Cardiac septum (tissue), 1 donor: ENCODE results near the gene OR10AD1. TPM values are rescaled to one million over a fixed set of nuclear protein-coding genes. Genes with fewer than 3 reads are reported as not detected.
A peak's percentile ranks its signal among the peaks of the same experiment; 100 is the strongest.

Experiments
- DNase-seq: peaks from one replicate; pipeline ENCODE4 v3.0.0-alpha.2; 2020; ENCODE audit warnings: low spot score
- intact Hi-C: fragments of 100-400 bp; cut with DNase I; formaldehyde crosslinking; loops from one replicate; pipeline ENCODE4 v1.14.0; 2022
- total RNA-seq: library from RNA; stranded (reverse); fragmentation: NEBNext Ultra II Directional; extraction: Animal tissue kit (Norgen Biotek cat#: 25700); gene quantifications from one replicate; pipeline ENCODE4 v1.2.1, GENCODE V29; 2021
- donor health status: DM: no; HTN: no; CAD: no.

The OR10AD1 gene
- total RNA-seq, 1 donor from 2014 or later = not detected

GRCh38 chr12:48194799-48195201 is 8.3 kb downstream of the OR10AD1 start:
- no peak for DNase-seq
- intact Hi-C loops = loop anchor here (5.0 to 10.0 kb wide), 2 partner anchors 37 to 250 kb away; partner anchors contain the start of gene ASB8

DNA sequence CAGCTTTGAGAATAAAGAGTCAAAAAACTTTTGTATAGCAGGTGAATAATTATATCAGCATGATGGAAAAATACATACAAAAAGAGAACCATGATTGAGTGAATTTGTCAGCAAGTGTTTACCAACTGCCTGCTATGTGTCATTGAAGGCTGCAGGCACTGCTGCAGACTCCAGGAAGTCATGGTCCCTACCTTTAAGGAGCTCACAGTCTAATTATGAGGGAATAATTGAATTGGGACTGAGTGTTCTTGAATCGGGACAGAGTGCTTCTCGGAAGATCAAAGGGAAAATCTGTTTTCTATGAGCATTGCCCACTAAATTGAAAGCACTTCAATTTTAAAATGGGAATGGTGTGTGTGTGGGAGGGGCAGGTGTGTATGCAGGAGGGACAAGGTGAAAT is 9.5 kb downstream of the OR10AD1 start:
- no peak for DNase-seq
- intact Hi-C loops = loop anchor here (10.0 kb wide), 1 partner anchor 251 kb away; no protein-coding TSS in a partner anchor

GRCh38 chr12:48192861-48193260 is 10.2 kb downstream of the OR10AD1 start:
- no peak for DNase-seq
- intact Hi-C loops = loop anchor here (10.0 kb wide), 1 partner anchor 252 kb away; no protein-coding TSS in a partner anchor

DNA sequence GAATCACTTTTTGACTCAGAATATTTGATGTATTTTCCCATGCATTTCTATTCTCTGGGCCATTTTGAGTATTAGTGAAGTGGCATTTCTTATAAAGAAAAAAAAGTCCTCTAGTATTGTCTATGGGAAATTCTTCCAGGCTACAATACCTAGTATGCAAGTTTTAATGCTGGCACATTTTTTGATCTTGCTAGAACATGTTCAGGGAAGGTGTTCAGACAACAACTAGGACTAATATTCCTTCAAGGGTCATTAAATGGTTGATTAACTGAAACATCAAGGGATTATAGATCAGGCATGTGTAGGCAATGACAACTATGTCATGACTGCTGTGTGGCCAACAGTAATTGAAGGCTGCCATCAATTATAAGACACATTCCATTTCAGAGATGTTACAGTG is 12.0 kb downstream of the OR10AD1 start:
- intact Hi-C loops = loop anchor here (10.0 kb wide), 1 partner anchor 254 kb away; no protein-coding TSS in a partner anchor
- DNase-seq = no peak

- no peak for DNase-seq
- intact Hi-C loops = loop anchor here (10.0 kb wide), 1 partner anchor 255 kb away; no protein-coding TSS in a partner anchor
Observed at GRCh38 chr12:48189331-48190125, 13.6 kb downstream of the OR10AD1 start.

DNA sequence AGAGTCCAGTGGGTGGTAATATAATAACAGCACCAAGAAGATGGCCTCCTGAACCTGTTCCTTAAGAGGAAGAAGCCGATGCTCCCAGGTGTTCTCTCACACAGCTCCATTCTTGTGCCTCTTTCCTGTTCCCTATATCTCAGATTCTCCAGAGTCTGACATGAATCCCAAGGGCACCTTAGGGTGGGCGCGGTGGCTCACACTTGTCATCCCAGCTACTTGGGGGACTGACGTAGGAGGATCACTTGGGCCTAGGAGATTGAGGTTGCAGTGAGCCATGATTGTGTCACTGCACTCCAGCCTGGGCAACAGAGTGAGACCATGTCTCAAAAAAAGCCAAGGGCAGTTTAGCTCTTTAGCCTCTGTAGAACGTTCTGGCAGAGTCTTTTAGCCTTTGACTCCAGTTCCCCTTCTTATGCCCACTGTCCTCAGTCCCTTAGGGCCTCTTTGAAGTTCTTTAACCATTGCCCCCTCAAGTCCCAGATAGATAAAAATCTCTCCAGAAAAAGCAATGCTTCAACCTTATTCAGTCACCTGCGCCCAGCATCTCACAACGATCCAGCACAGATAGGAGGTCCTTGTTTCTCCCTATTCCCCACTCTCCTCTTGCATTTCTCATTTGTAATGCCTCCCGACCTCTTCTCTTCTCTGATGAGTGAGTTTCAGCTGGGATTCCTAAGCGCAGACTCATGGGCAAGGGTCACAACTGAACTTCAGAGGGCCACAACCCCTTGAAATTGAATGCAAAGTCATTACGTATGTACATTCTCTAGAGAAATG is 15.0 kb downstream of the OR10AD1 start:
- intact Hi-C loops = no loop called here

GRCh38 chr12:48185181-48185919 is 17.7 kb downstream of the OR10AD1 start:
- no peak for DNase-seq
- intact Hi-C loops = no loop called here

More for the DNA sequence above, 15.0 kb downstream of the OR10AD1 start:
- DNase-seq = no peak

DNA sequence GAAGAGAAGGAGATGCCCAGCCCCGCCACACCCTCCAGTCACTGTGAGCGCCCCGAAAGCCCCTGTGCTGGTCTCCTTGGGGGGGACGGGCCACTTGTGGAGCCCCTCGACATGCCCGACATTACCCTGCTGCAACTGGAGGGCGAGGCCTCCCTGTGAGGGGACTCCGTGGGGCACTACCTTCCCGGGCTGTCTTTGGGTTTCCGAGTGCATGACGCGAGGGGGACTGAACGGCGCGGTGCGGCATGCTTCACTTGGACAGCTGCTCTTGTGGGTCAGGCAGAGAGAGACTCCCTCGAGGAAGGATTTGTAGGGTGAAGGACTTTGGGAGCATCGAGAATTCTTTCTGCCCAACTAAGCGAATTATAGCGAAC is 18.6 kb downstream of the OR10AD1 start:
- intact Hi-C loops = no loop called here
- no peak for DNase-seq

GRCh38 chr12:48183876-48184548 is 19.1 kb downstream of the OR10AD1 start:
- intact Hi-C loops = no loop called here

GRCh38 chr12:48183091-48183875 is 19.8 kb downstream of the OR10AD1 start, which contains the start of gene CCDC184:
TSS of gene CCDC184 (plus strand) at chr12:48183644. CDS start at chr12:48184123, 479 bp downstream.
- intact Hi-C loops = no loop called here

More at GRCh38 chr12:48183876-48184548, 19.1 kb downstream of the OR10AD1 start:
- no peak for DNase-seq

DNA sequence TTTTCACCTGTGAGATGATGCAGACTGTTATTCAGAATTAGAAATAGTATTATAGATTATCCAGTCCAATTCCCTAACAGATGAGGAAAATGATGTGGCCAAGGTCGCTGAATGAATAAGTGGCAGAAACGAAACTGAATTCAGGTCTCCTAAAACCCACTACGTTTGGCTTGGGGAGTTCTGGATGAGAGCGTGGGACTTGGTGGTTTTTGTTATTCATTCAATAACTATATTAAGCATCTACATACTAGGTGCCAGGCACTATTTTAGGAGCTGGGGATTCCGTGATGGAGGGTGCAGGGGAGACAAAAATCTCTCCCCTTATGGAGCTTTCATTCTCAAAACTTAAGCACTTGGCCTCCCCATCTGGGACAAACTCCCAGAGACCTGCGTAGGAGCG is 20.5 kb downstream of the OR10AD1 start:
- intact Hi-C loops = no loop called here

More at GRCh38 chr12:48183091-48183875, 19.8 kb downstream of the OR10AD1 start, which contains the start of gene CCDC184:
- peak; percentile 82 for DNase-seq

GRCh38 chr12:48180857-48181495 is 22.1 kb downstream of the OR10AD1 start:
- DNase-seq = no peak
- intact Hi-C loops = no loop called here

More for the DNA sequence above, 20.5 kb downstream of the OR10AD1 start:
- DNase-seq = no peak

DNA sequence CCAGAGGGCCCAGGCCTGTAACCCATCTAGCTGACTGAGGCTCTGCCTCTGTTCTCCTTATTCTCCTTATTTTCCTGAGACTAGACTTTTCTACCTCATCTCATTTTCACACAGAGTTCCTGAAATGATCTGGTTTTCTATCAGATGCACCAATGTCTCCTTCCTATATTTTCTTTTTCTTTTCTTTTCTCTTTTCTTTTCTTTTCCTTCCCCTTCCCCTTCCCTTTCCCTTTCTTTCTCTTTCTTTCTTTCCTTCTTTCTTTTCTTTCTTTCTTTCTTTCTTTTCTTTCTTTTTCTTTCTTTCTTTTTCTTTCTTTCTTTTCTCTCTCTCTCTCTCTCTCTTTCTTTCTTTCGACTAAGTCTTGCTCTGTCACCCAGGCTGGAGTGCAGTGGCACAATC is 22.7 kb downstream of the OR10AD1 start:
- no peak for DNase-seq
- intact Hi-C loops = no loop called here

DNA sequence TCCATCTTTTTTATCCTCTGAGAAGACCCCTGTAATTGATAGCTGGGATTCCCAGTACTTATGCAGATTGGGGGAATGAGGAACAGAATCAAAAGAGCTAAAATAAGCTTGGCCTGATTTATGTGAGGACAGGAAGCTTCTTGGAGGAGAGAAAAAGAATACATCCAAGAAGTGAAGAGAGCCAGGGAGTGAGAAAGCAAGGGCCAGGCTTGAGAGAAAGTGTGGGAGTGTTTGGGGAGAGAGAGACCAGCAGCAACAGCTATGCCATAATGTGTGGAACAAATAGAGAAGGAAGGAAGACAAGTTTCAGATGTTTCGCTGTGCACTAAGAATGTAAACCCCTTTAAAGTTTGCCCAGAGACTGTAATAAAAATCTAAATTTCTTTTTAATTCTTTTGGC is 23.6 kb downstream of the OR10AD1 start:
- no peak for DNase-seq
- intact Hi-C loops = no loop called here

DNA sequence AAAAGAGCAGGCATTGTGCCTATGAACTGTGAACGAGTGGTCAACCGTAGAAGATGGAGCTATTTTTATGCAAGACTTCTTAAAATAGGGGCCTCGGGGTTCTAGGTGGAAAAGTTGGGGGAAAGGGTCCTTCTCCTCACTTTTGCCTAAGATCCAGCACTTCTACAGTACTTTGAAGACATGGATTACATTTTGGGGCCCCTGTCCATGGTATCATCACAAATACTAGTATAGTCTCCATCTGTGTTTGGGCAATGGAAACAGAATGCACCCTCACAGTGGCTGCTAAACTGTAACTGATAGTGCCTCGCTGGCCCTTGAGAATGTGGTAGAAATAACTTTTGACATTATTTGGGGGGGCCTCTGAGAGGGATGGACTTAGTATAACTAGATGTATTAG is 25.1 kb downstream of the OR10AD1 start:
- DNase-seq = no peak
- intact Hi-C loops = no loop called here

DNA sequence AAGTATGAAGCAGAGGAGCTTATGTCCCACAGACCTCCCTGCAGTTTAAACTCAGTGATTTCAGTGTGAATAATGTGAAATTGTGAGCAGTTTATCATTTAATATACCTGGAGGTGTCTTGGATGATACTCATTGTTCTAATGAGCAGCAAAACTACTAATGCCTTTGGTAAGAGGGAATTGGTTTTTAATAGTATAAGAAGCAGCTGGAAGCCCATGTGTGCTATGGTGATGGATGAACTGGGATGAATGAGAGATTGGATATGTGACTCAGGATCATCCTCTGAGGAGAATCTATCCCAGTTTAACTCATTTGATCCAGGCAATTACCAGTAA is 26.7 kb downstream of the OR10AD1 start:
- no peak for DNase-seq
- intact Hi-C loops = no loop called here

DNA sequence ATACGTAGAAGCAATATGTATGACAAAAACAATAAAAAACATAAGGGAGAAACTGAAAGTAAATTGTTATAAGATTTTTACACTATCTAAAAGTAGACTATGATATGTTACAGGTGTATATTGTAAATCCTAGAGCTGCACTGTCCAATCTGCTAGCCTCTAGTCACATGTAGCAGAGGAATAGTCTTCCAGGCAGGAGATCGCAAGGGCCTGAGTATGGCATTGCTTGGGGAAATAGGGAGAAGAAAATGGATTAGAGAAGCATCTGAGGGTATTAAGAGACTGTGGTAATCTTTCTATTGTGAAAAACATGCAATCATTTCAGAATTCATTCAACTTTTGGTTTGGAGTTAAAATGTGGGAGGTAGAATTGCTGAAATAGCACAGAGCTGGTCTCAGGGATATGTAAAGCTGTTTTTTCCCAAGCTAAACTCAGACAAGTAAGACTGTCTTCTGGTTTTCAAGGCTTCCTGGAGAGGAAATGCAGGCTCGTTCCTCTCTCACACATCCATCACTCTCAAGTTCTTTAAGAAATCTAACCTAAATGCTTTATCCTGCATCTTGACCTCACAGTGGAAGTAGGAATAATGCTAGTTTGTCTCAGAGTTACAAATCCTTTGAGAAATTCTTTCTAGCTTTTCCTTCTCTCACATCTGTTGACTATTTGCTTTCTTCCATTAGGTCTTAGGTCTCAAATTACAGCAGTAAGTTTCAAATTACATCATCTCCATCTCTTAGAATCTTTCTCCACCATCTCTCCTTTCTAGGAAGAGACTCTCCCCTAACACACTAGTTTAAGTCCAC is 27.3 kb downstream of the OR10AD1 start:
- intact Hi-C loops = no loop called here
- no peak for DNase-seq
